IPS-20b (cell line): ENCODE measurements around the gene DYNLT5.
"Not testable (repeated sequence)": the region's sequence is repeated elsewhere in the genome, so short reads cannot be mapped to it uniquely, and the experiment has no call there.

Experiments used
- H3K27ac ChIP-seq: one replicate; pipeline ENCODE4 v1.5.1; 2013; ENCODE audit warnings: low read length
- H3K27me3 ChIP-seq: 2 replicates; pipeline ENCODE4 v1.6.1; 2013; ENCODE audit warnings: mild to moderate bottlenecking, low read length, inconsistent platforms; ENCODE audit not compliant: insufficient read depth
- H3K36me3 ChIP-seq: 2 replicates; pipeline ENCODE4 v1.6.1; 2013; ENCODE audit warnings: low read depth, mild to moderate bottlenecking, inconsistent platforms, low read length, moderate library complexity; ENCODE audit not compliant: insufficient read depth
- H3K4me1 ChIP-seq: 2 replicates; pipeline ENCODE4 v1.6.1; 2013; ENCODE audit warnings: mild to moderate bottlenecking, control low read depth, inconsistent platforms, low read length, moderate library complexity; ENCODE audit not compliant: insufficient read depth
- H3K4me3 ChIP-seq: 2 replicates; pipeline ENCODE4 v1.5.1; 2013; ENCODE audit warnings: mild to moderate bottlenecking, low read length, inconsistent platforms
- H3K9ac ChIP-seq: 2 replicates; pipeline ENCODE4 v1.6.1; 2013; ENCODE audit warnings: low read depth, mild to moderate bottlenecking, inconsistent platforms, low read length, moderate library complexity
- H3K9me3 ChIP-seq: 2 replicates; pipeline ENCODE4 v1.6.1; 2013; ENCODE audit warnings: mild to moderate bottlenecking, low read depth, low read length, inconsistent platforms; ENCODE audit not compliant: insufficient read depth

The DYNLT5 gene

GRCh38 chr1:66773227-66773626 is 21.0 kb downstream of the DYNLT5 start:
- Histone ChIP-seq H3K36me3 (no peaks in the 10 kb centered on the region), H3K27ac (no peak overlapping the region), H3K27me3 (no peaks in the 10 kb centered on the region), H3K9ac (no peak overlapping the region), H3K4me3 (no peak overlapping the region), H3K9me3 (no peaks in the 10 kb centered on the region), H3K4me1 (no peaks in the 10 kb centered on the region)

DNA sequence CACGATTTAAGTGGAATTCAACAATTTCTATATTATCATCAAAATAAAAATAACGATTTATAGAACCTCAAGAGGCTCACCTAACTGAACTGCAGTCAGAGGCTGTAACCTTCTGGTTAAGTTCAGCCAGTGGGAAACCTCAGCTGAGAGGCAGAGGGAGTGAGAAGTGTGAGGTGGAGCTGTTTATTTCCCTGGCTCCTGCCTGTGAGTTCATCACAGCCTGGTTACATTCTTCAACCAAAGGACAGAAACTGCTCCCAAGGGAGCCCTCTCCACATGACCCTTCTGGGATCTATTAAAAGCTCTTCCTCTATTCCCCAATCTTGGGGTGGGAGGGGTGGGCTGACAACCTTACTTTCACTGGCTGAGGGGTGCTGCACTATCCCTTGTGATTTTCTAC is 22.2 kb downstream of the DYNLT5 start:
- Histone ChIP-seq H3K27ac (no peak overlapping the region), H3K4me1 (no peaks in the 10 kb centered on the region), H3K9ac (no peak overlapping the region), H3K36me3 (no peaks in the 10 kb centered on the region), H3K4me3 (no peak overlapping the region), H3K27me3 (no peaks in the 10 kb centered on the region), H3K9me3 (no peaks in the 10 kb centered on the region; the same call in 1 of the 2 replicates)

- Histone ChIP-seq H3K4me1 (no peaks in the 10 kb centered on the region), H3K27me3 (no peaks in the 10 kb centered on the region), H3K4me3 (no peak overlapping the region), H3K27ac (no peak overlapping the region), H3K9me3 (peaks cover 3% of the 10 kb centered on the region; the same call in 1 of the 2 replicates), H3K36me3 (no peaks in the 10 kb centered on the region), H3K9ac (no peak overlapping the region)
Measured at GRCh38 chr1:66775646-66776045, 23.4 kb downstream of the DYNLT5 start.

DNA sequence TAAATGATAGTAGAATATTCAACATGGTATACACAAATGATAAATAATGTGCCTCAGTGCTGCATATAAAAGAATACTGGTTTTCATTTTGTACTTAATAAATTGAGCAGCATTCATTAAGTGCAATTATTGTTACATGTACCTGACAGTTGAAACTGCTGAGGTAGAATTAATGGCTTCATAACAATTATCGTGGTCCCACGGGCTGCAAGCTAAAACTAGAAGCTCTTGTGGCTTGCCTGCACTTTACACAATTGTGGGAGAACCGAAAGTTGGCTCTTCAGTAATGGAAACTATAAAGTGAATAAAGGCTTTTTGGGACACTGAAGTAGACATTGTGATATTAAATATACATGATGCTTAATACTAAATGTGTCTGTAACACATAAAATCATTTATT is 25.6 kb downstream of the DYNLT5 start:
- no peak overlapping the region for H3K4me3 ChIP-seq
- H3K4me1 ChIP-seq = no peaks in the 10 kb centered on the region
- H3K27ac ChIP-seq = no peak overlapping the region
- H3K36me3 ChIP-seq = no peaks in the 10 kb centered on the region
- no peak overlapping the region for H3K9ac ChIP-seq
- peaks cover 3% of the 10 kb centered on the region; the same call in 1 of the 2 replicates for H3K9me3 ChIP-seq
- no peaks in the 10 kb centered on the region for H3K27me3 ChIP-seq

GRCh38 chr1:66778266-66778665 is 26.0 kb downstream of the DYNLT5 start:
- no peaks in the 10 kb centered on the region for H3K4me1 ChIP-seq
- H3K36me3 ChIP-seq = no peaks in the 10 kb centered on the region
- H3K4me3 ChIP-seq = no peak overlapping the region
- peaks cover 3% of the 10 kb centered on the region; the same call in 1 of the 2 replicates for H3K9me3 ChIP-seq
- no peaks in the 10 kb centered on the region for H3K27me3 ChIP-seq
- H3K9ac ChIP-seq = no peak overlapping the region
- no peak overlapping the region for H3K27ac ChIP-seq

GRCh38 chr1:66778969-66779368 is 26.7 kb downstream of the DYNLT5 start:
- peaks cover 3% of the 10 kb centered on the region; the same call in 1 of the 2 replicates for H3K9me3 ChIP-seq
- no peaks in the 10 kb centered on the region for H3K27me3 ChIP-seq
- no peak overlapping the region for H3K9ac ChIP-seq
- H3K4me1 ChIP-seq = no peaks in the 10 kb centered on the region
- no peak overlapping the region for H3K27ac ChIP-seq
- H3K4me3 ChIP-seq = no peak overlapping the region
- H3K36me3 ChIP-seq = no peaks in the 10 kb centered on the region

GRCh38 chr1:66779475-66780078 is 27.3 kb downstream of the DYNLT5 start:
- H3K9me3 ChIP-seq = peaks cover 3% of the 10 kb centered on the region; the same call in 1 of the 2 replicates
- H3K4me3 ChIP-seq = no peak overlapping the region
- H3K9ac ChIP-seq = no peak overlapping the region
- H3K4me1 ChIP-seq = no peaks in the 10 kb centered on the region
- no peak overlapping the region for H3K27ac ChIP-seq
- H3K36me3 ChIP-seq = no peaks in the 10 kb centered on the region
- H3K27me3 ChIP-seq = no peaks in the 10 kb centered on the region

DNA sequence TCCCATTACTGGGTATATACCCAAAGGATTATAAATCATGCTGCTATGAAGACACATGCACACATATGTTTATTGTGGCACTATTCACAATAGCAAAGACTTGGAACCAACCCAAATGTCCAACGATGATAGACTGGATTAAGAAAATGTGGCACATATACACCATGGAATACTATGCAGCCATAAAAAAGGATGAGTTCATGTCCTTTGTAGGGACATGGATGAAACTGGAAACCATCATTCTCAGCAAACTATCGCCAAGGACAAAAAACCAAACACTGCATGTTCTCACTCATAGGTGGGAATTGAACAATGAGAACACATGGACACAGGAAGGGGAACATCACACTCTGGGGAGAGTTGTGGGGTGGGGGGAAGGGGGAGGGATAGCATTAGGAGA is 33.5 kb downstream of the DYNLT5 start:
- H3K4me1 ChIP-seq, H3K9me3 ChIP-seq: not testable (repeated sequence)

GRCh38 chr1:66787641-66788040 is 35.4 kb downstream of the DYNLT5 start:
- Histone ChIP-seq H3K27ac (no peak overlapping the region), H3K9ac (no peak overlapping the region), H3K36me3 (no peaks in the 10 kb centered on the region), H3K4me1 (no peaks in the 10 kb centered on the region), H3K4me3 (no peak overlapping the region), H3K27me3 (no peaks in the 10 kb centered on the region), H3K9me3 (no peaks in the 10 kb centered on the region)

More for the DNA sequence above, 33.5 kb downstream of the DYNLT5 start:
- not testable (repeated sequence) for H3K36me3 ChIP-seq, H3K27ac ChIP-seq, H3K27me3 ChIP-seq, H3K9ac ChIP-seq, H3K4me3 ChIP-seq

GRCh38 chr1:66788231-66788939 is 36.1 kb downstream of the DYNLT5 start:
- H3K36me3 ChIP-seq = no peaks in the 10 kb centered on the region

DNA sequence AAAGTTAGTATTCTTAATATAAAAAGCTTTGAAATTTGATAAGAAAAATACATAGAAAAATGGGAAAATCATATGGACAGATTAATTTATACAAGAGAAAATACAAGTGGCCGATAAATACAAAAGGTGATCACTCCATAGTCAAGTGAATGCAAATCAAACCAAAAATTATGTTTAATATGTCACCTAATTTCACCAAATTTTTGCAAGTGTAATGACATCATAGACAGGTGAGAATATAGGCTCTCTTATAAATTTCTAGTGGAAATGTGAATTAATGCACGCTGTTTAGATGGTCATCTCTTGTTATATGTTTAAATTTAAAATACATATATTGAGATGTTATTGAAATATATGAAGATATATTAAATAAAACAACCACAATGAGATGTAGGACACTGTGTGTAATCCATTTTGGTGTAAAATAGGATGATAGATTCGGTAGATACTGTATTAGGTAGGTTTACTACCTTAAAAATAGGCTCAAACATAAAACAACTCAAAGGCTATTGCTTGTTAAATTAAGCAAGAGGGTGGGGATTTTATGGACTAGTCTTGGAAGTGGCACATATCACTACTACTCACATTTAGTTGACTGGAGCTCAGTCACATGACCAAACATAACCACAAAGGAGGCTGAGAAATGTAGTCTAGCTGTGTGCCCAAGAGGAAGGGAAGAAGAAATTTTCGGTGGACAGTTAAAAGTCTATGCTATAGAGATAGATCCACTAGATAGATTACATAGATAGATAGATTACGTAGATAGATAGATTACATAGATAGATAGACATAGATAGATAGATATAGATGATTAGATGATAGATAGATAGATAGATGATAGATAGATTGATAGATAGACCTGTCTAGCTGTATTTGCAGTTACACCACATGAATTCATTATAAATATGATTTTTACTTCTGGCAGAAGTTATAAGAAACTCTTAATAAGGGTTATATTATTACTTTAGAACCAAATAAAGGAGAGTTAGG is 39.7 kb downstream of the DYNLT5 start:
- Histone ChIP-seq H3K4me1 (no peaks in the 10 kb centered on the region), H3K27me3 (no peaks in the 10 kb centered on the region), H3K9me3 (no peaks in the 10 kb centered on the region), H3K4me3 (no peak overlapping the region), H3K9ac (no peak overlapping the region), H3K27ac (no peak overlapping the region), H3K36me3 (no peaks in the 10 kb centered on the region)

More at GRCh38 chr1:66788231-66788939, 36.1 kb downstream of the DYNLT5 start:
- Histone ChIP-seq H3K9me3 (no peaks in the 10 kb centered on the region), H3K9ac (no peak overlapping the region), H3K27ac (no peak overlapping the region), H3K4me3 (no peak overlapping the region), H3K4me1 (no peaks in the 10 kb centered on the region), H3K27me3 (no peaks in the 10 kb centered on the region)
